Hair follicular keratinocyte (primary cell): ENCODE data around the gene C5orf24. TPM values are rescaled to one million over a fixed set of nuclear protein-coding genes. Genes with fewer than 3 reads are reported as not detected.

Experiments used
- total RNA-seq: library from RNA; depleted of rRNA; stranded (reverse); fragments of >200 nt; gene quantifications from 2 replicates; pipeline ENCODE4 v1.2.3, GENCODE V29; 2015

The C5orf24 gene
- 16.3 and 23.9 TPM in 2 replicates for total RNA-seq

GRCh38 chr5:134845852-134846640 is at the start of gene C5orf24:
TSS of gene C5orf24 (plus strand) at chr5:134845968. CDS start at chr5:134854901, 8,933 bp downstream.

DNA sequence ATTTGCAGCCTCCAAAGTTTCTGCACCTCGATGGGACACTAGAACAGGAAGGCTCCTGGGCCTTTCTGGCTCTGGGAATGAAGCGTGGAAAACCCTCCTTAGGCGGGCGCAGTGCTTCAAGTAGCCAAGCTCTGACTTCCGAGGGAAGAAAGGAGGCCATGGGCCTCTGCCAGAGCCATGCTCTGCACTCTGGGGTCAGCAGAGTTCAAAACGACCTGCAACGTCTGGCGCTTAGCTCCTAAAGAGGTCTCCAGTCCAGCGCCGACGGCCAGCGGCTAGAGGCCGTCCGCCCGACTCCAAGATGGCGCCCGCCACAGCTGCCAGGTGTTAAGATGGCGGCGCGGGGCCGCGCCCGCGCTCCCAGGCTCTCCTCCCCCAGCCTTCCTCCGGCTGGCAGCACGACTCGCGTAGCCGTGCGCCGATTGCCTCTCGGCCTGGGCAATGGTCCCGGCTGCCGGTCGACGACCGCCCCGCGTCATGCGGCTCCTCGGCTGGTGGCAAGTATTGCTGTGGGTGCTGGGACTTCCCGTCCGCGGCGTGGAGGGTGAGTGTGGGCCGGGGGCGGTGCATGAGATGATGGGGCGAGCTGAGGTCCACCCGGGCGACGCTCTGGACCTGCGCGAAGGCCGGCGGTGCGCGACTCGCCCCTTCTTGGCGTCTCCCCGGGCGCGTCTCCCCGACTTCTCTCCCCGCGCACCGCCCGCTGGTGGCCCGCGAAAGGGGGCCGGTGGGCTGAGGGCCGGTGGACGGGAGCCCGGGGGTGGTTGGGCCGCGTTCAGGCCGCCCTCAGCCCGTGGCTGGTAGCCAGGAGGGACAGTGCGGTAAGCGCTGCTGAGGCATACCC is 28.4 kb downstream of the C5orf24 start, which contains the start of gene TXNDC15:
Gene TXNDC15 (plus strand): TSS at position 385 of the 844 bp plus-strand sequence. CDS start 57 bp downstream, at position 442.

GRCh38 chr5:134904610-134905245 is 59.0 kb downstream of the C5orf24 start, which contains the start of gene PCBD2:
TSS of gene PCBD2 (plus strand) at chr5:134905131. CDS start at chr5:134905140, 9 bp downstream.

Other genes with a start within 250 kb of the C5orf24 start
- 27.9 and 30.7 TPM in 2 replicates for gene SAR1B, start 213.1 kb upstream of the C5orf24 start, total RNA-seq
- 9.5 and 11.2 TPM in 2 replicates for gene SEC24A, start 197.2 kb upstream of the C5orf24 start, total RNA-seq
- 21.8 and 31.6 TPM in 2 replicates for gene CAMLG, start 107.4 kb upstream of the C5orf24 start, total RNA-seq
- 14.1 and 26.0 TPM in 2 replicates for gene DDX46, start 87.2 kb upstream of the C5orf24 start, total RNA-seq
- 23.8 and 46.8 TPM in 2 replicates for gene TXNDC15, start 28.4 kb downstream of the C5orf24 start, total RNA-seq
- 4.2 and 4.3 TPM in 2 replicates for gene PCBD2, start 59.2 kb downstream of the C5orf24 start, total RNA-seq
- not detected in 2 replicates for gene CATSPER3, start 121.9 kb downstream of the C5orf24 start, total RNA-seq
- gene PITX1, start 188.3 kb downstream of the C5orf24 start, total RNA-seq: 3.7 and 4.2 TPM in 2 replicates